PC-3 (cell line): ENCODE measurements around the gene RIN1.

Experiments used
- CTCF ChIP-seq: fragments of 300-600 bp; sonication (generic); conservative IDR thresholded peaks from 2 replicates; pipeline ENCODE4 v1.5.1; 2017; ENCODE audit warnings: antibody characterized with exemption, low read depth, mild to moderate bottlenecking, low read length
- EZH2 ChIP-seq: fragments of 300-600 bp; sonication (generic); IDR thresholded peaks from one replicate; pipeline ENCODE4 v1.6.1; 2017; ENCODE audit warnings: antibody characterized with exemption, mild to moderate bottlenecking, low read length; ENCODE audit not compliant: unreplicated experiment

DNA sequence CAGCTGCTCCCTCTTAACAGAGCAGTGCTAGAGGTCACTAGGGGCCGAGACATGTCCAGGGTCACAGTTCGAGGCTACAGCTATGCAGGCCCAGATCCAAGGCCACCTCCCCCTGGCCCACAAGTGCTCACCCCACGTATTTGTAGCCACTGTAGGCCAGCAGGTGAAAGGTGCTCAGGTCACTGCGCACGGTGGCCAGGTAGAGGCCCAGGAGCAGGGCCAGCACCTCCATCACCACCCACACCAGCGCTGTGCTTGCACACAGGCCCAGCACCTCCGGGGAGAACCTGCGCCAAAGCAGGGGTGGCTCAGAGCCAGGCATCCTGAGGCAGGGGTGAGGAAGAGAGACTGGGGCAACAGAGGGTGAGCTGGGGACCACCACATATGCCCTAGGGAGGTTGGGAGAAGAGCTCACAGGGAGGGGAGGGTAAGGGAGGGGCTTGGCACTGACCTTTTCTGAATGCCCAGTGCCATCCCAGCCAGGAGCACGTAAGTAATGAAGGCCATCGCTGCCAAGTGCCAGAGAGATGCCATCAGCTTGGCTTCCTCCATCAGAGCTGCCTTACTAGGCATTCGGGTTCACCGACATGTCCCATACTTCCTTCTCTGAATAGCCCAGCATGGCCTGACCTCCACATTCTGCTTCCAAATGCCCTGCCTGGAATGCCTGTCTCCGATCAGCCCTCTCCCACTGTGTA is 50.8 kb downstream of the RIN1 start:
- TF ChIP-seq CTCF, result no peak
- no peak for TF ChIP-seq EZH2
